Measurements from ENCODE around the gene TENM4. TPM values are rescaled to one million over a fixed set of nuclear protein-coding genes. Genes with fewer than 3 reads are reported as not detected.

TENM4 gene
- total and polyA plus RNA-seq, 10 of the 15 experiments (the other 5 are each of a cell fraction or from before 2014, with no cell fraction given), result 0.03 to 0.12 (median 0.06) TPM; not detected in 7

GRCh38 chr11:78684377-78684776 lies 756.5 kb downstream of the TENM4 start:
- no peaks in the 10 kb centered on the region for H4K20me1 ChIP-seq (ENCODE audit: control insufficient read depth, insufficient read depth)
- ATAC-seq (no peak), DNase-seq (ENCODE audit: low read depth, low spot score) (no peak), FAIRE-seq (no peak)
- no peak overlapping the region for H2AFZ ChIP-seq (ENCODE audit: control insufficient read depth, low read depth, low read length)
- ChIA-PET SMC1A (ENCODE audit: uncharacterized antibody, unreplicated experiment) (no interaction called here), CTCF (interaction anchor here (1.8 kb wide), 1 partner anchor 39 kb away, joined by 5 read pairs; no protein-coding TSS in a partner anchor), RAD21 (ENCODE audit: unreplicated experiment) (no interaction called here), POLR2A (no interaction called here)
- no TSS peak for BruUV-seq (replicated peaks)
- WGBS (ENCODE audit: insufficient coverage, insufficient replicate concordance, low lambda C conversion rate, missing lambda C conversion rate), result 41% methylated on average over 2 of the region's 2 CpGs
- no peaks in the 10 kb centered on the region for H3K9me3 ChIP-seq (replicated peaks; ENCODE audit: control insufficient read depth, insufficient read depth, low read length)
- TF ChIP-seq ZBED1 (IDR thresholded peaks at IDR 0.05; ENCODE audit: borderline replicate concordance), result no peak
- peak; percentile 69; the same call in 1 of the 2 replicates for TF ChIP-seq REST (IDR thresholded peaks at IDR 0.05; ENCODE audit: low read depth, low read length)
- H3K4me1 ChIP-seq (ENCODE audit: control insufficient read depth, insufficient read depth, low read length), result no peaks in the 10 kb centered on the region
- H3K27me3 ChIP-seq (replicated peaks in 1 of 2; ENCODE audit: control insufficient read depth in 2 of 2, insufficient read depth in 2 of 2, low read length in 1 of 2), result no peaks in the 10 kb centered on the region; a peak in 1 of 4 replicates
- H3K4me2 ChIP-seq (ENCODE audit: control insufficient read depth, insufficient read depth), result no peak overlapping the region
- intact Hi-C loops (cut with micrococcal nuclease; ENCODE audit: unreplicated experiment), result no loop called here
- H3K36me3 ChIP-seq (ENCODE audit: control insufficient read depth in 2 of 2, insufficient read depth in 2 of 2, low read length in 1 of 2), result no peaks in the 10 kb centered on the region
- H3K79me2 ChIP-seq (ENCODE audit: control insufficient read depth, insufficient read depth, low read length), result no peaks in the 10 kb centered on the region
- H3K4me3 ChIP-seq, result no peak overlapping the region
- in situ Hi-C loops (cut with MboI), result no loop called here
- H3K9ac ChIP-seq (ENCODE audit: control insufficient read depth, insufficient read depth, low read length), result no peak overlapping the region
- no peak overlapping the region for H3K27ac ChIP-seq (ENCODE audit: control insufficient read depth, insufficient read depth)

GRCh38 chr11:78683774-78684173 lies 757.1 kb downstream of the TENM4 start:
- POLR2A ChIA-PET, result no interaction called here
- Histone ChIP-seq H3K36me3 (ENCODE audit: control insufficient read depth in 2 of 2, insufficient read depth in 2 of 2, low read length in 1 of 2) (no peaks in the 10 kb centered on the region), H3K9ac (ENCODE audit: control insufficient read depth, insufficient read depth, low read length) (no peak overlapping the region), H3K9me3 (replicated peaks; ENCODE audit: control insufficient read depth, insufficient read depth, low read length) (no peaks in the 10 kb centered on the region), H3K27ac (ENCODE audit: control insufficient read depth, insufficient read depth) (no peak overlapping the region), H3K4me2 (ENCODE audit: control insufficient read depth, insufficient read depth) (no peak overlapping the region), H3K27me3 (replicated peaks in 1 of 2; ENCODE audit: control insufficient read depth in 2 of 2, insufficient read depth in 2 of 2, low read length in 1 of 2) (no peaks in the 10 kb centered on the region; a peak in 1 of 4 replicates), H2AFZ (ENCODE audit: control insufficient read depth, low read depth, low read length) (no peak overlapping the region), H3K79me2 (ENCODE audit: control insufficient read depth, insufficient read depth, low read length) (no peaks in the 10 kb centered on the region), H3K4me1 (ENCODE audit: control insufficient read depth, insufficient read depth, low read length) (no peaks in the 10 kb centered on the region), H3K4me3 (no peak overlapping the region), H4K20me1 (ENCODE audit: control insufficient read depth, insufficient read depth) (no peaks in the 10 kb centered on the region)
- WGBS (ENCODE audit: insufficient coverage, insufficient replicate concordance, low lambda C conversion rate, missing lambda C conversion rate), result 73% methylated on average over 5 of the region's 5 CpGs
- no peak for DNase-seq (ENCODE audit: low read depth, low spot score)
- no TSS peak for BruUV-seq (replicated peaks)
- no peak for FAIRE-seq
- TF ChIP-seq IKZF1 (conservative IDR thresholded peaks at IDR 0.05), result no peak
- no peak for TF ChIP-seq ZZZ3 (IDR thresholded peaks at IDR 0.05; ENCODE audit: control insufficient read depth, insufficient read length, low read depth)
- TF ChIP-seq ZNF24 (IDR thresholded peaks at IDR 0.05), result no peak
- no peak for TF ChIP-seq TAF1 (IDR thresholded peaks at IDR 0.05; ENCODE audit: borderline replicate concordance, low read depth, low read length)
- no peak for ATAC-seq
- RAD21 ChIA-PET (ENCODE audit: unreplicated experiment), result no interaction called here
- SMC1A ChIA-PET (ENCODE audit: uncharacterized antibody, unreplicated experiment), result interaction anchor here (0.7 kb wide), 1 partner anchor 22 kb away, joined by 3 read pairs; no protein-coding TSS in a partner anchor
- in situ Hi-C loops (cut with MboI) (no loop called here), intact Hi-C loops (cut with micrococcal nuclease; ENCODE audit: unreplicated experiment) (no loop called here)
- CTCF ChIA-PET, result no interaction called here
